Activated CD4-positive, alpha-beta T cell treated with anti-CD3 and anti-CD28 coated beads, Interleukin-2, amount 10 ng/mL, durations not matched to agents 7 days and 5 days (primary cell): Measurements from ENCODE around the gene TIMM44. TPM values are rescaled to one million over a fixed set of nuclear protein-coding genes. Genes with fewer than 3 reads are reported as not detected.

Source experiments
- CTCF ChIA-PET: fragments of 350-600 bp; sonication (Branson Sonifier 250); formaldehyde crosslinking; loops from one replicate; lab custom pipeline; 2021; ENCODE audit warnings: antibody characterized with exemption; lab: Charles Lee
- POLR2A ChIA-PET: fragments of 350-600 bp; sonication (Branson Sonifier 250); formaldehyde crosslinking; loops from one replicate; lab custom pipeline; 2021; ENCODE audit warnings: antibody characterized with exemption; lab: Charles Lee
- DNase-seq: peaks from one replicate; pipeline ENCODE4 v3.0.0-alpha.2; 2020
- H3K27ac Mint-ChIP-seq: one replicate; pipeline ENCODE4 v1.8.0; 2021; ENCODE audit warnings: mild to moderate bottlenecking, moderate library complexity, mixed read lengths
- H3K27me3 Mint-ChIP-seq: one replicate; pipeline ENCODE4 v1.8.0; 2021; ENCODE audit warnings: mixed read lengths
- H3K36me3 Mint-ChIP-seq: one replicate; pipeline ENCODE4 v1.8.0; 2021; ENCODE audit warnings: low read depth, mixed read lengths
- H3K4me1 Mint-ChIP-seq: one replicate; pipeline ENCODE4 v1.8.0; 2021; ENCODE audit warnings: mixed read lengths
- H3K4me3 Mint-ChIP-seq: one replicate; pipeline ENCODE4 v1.8.0; 2021; ENCODE audit warnings: mild to moderate bottlenecking, moderate library complexity, mixed read lengths
- H3K9me3 Mint-ChIP-seq: one replicate; pipeline ENCODE4 v1.8.0; 2021; ENCODE audit warnings: mixed read lengths
- total RNA-seq, 2 experiments: library from RNA; stranded (reverse); gene quantifications; one replicate each; pipeline ENCODE4 v1.2.3, GENCODE V29; 2021

TIMM44 gene
- total RNA-seq, 2 experiments from 2014 or later, result 44.0 to 59.9 TPM

DNA sequence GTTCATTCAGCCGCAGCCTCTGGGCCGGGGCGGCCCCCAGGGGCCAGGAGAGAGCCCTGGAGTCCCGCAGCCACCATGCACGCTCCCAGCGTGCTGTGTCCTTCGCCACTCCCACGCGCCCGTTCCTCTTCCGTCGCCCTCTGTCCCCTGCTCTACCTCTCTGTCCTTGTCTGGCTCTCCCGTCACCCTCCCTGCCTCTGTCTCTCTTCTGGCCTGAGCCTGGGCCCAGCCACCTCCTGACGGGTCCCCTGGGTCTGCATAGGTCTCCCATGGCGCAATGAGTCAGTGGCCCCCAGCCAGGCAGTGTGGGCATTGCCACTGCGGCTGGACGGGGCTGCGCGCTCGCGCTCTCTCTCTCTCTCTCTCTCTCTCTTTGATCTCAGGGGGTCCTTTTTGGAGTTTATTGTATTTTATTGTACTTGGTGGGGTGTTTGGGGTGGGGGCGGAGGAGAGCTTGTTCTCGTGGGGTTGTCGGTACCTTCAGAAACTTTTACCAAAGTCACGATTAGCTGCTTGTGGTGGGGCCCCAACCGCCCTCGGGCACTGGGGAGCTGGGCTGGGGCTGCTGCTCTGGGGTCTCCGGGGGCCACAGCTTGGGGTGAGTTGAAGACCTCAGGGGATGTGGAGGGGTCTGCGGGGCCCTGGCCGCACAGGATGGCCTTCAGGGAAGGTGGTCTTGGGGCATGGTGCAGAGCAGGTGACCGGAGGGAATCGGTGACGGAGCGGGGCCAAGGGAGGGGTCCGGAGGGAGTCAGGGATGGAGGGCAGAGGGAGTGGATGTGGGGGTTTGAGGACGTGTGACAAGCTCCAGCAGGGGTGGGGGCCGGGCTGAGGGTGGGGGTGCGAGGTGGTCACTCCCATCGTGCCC, 30.5 kb downstream of the TIMM44 start:
- Mint-ChIP-seq H3K4me1 (peaks cover 13% of the 10 kb centered on the region), H3K27me3 (peaks cover 22% of the 10 kb centered on the region), H3K9me3 (no peaks in the 10 kb centered on the region), H3K27ac (no peak overlapping the region), H3K4me3 (no peak overlapping the region), H3K36me3 (peaks cover 10% of the 10 kb centered on the region)
- ChIA-PET POLR2A (no interaction called here), CTCF (interaction anchor here (1.3 to 1.5 kb wide), 2 partner anchors 9 to 44 kb away, joined by 5 read pairs; partner anchors contain the start of gene MAP2K7)
- no peak for DNase-seq

GRCh38 chr19:7912144-7912696, 31.2 kb downstream of the TIMM44 start:
- H3K4me3 Mint-ChIP-seq, result no peak overlapping the region
- peaks cover 10% of the 10 kb centered on the region for H3K36me3 Mint-ChIP-seq
- H3K9me3 Mint-ChIP-seq, result no peaks in the 10 kb centered on the region
- CTCF ChIA-PET, result interaction anchor here (0.6 to 1.5 kb wide), 5 partner anchors 8 to 232 kb away, joined by 3 to 7 read pairs (median 5); partner anchors contain the start of genes MAP2K7, SNAPC2 and TRAPPC5
- H3K4me1 Mint-ChIP-seq, result peaks cover 12% of the 10 kb centered on the region
- H3K27me3 Mint-ChIP-seq, result peaks cover 19% of the 10 kb centered on the region
- no peak for DNase-seq
- POLR2A ChIA-PET, result no interaction called here
- no peak overlapping the region for H3K27ac Mint-ChIP-seq

- Mint-ChIP-seq H3K27ac (no peak overlapping the region), H3K36me3 (peaks cover 10% of the 10 kb centered on the region), H3K4me1 (peaks cover 9% of the 10 kb centered on the region), H3K9me3 (no peaks in the 10 kb centered on the region), H3K27me3 (peaks cover 14% of the 10 kb centered on the region), H3K4me3 (no peak overlapping the region)
- ChIA-PET CTCF (interaction anchor here (0.6 to 1.5 kb wide), 5 partner anchors 8 to 231 kb away, joined by 3 to 7 read pairs (median 5); partner anchors contain the start of genes MAP2K7, SNAPC2 and TRAPPC5), POLR2A (no interaction called here)
- DNase-seq, result no peak
These were observed 31.8 kb downstream of the TIMM44 start for GRCh38 chr19:7911508-7912143.

DNA sequence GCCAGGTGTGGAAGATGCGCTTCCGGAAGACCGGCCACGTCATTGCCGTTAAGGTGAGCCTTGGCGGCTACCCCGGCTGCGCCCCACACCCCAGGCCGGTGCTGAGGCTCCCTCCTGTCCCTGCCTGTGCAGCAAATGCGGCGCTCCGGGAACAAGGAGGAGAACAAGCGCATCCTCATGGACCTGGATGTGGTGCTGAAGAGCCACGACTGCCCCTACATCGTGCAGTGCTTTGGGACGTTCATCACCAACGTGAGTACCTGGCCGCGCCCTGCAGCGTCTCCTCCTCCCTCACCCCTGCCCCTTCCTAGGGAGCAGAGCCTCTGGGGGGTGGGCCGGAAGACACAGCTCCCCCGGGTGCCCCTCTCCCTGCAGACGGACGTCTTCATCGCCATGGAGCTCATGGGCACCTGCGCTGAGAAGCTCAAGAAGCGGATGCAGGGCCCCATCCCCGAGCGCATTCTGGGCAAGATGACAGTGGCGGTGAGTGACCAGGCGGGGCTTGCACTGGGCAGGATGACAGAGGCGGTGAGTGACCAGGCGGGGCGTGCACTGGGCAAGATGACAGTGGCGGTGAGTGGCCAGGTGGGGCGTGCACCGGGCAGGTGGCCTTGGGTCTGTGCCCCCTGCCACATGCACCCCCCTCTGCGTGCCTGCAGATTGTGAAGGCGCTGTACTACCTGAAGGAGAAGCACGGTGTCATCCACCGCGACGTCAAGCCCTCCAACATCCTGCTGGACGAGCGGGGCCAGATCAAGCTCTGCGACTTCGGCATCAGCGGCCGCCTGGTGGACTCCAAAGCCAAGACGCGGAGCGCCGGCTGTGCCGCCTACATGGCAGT, 32.9 kb downstream of the TIMM44 start:
- DNase-seq, result no peak
- H3K4me1 Mint-ChIP-seq, result peaks cover 14% of the 10 kb centered on the region
- peaks cover 12% of the 10 kb centered on the region for H3K36me3 Mint-ChIP-seq
- no peak overlapping the region for H3K27ac Mint-ChIP-seq
- peaks cover 9% of the 10 kb centered on the region for H3K27me3 Mint-ChIP-seq
- H3K9me3 Mint-ChIP-seq, result no peaks in the 10 kb centered on the region
- ChIA-PET POLR2A (no interaction called here), CTCF (interaction anchor here (1.4 to 2.1 kb wide), 3 partner anchors 10 to 230 kb away, joined by 3 to 7 read pairs (median 7); partner anchors contain the start of genes SNAPC2 and TRAPPC5)
- no peak overlapping the region for H3K4me3 Mint-ChIP-seq

DNA sequence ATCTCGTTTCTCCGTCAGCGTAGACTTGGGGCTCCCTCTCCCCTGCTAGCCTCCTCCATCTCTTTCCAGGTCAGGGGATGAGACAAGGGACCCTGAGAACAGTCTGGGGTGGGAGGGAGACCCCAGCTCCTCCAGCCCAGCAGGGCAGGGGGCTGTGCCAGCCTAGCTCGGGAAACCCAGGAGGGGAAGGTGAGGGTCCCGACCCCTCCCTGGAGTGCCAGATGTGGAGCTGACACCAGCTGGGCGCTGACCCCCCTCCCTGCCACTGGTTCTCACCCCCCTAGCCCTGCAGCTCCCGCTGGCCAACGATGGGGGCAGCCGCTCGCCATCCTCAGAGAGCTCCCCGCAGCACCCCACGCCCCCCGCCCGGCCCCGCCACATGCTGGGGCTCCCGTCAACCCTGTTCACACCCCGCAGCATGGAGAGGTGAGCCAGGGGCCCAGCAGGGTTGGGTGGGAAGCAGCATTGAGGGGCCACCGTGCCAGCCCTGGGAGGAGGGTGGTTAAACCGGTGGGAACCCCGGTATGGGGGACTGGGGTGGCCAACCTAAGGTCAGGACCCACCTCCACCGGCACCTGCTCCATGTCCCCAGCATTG, 33.9 kb downstream of the TIMM44 start:
- H3K9me3 Mint-ChIP-seq, result no peaks in the 10 kb centered on the region
- POLR2A ChIA-PET, result no interaction called here
- CTCF ChIA-PET, result interaction anchor here (2.1 kb wide), 2 partner anchors 8 to 11 kb away, joined by 7 to 10 read pairs; partner anchors contain the start of gene SNAPC2
- no peak overlapping the region for H3K27ac Mint-ChIP-seq
- H3K4me1 Mint-ChIP-seq, result peaks cover 20% of the 10 kb centered on the region
- H3K4me3 Mint-ChIP-seq, result no peak overlapping the region
- DNase-seq, result no peak
- H3K27me3 Mint-ChIP-seq, result no peaks in the 10 kb centered on the region
- peaks cover 19% of the 10 kb centered on the region for H3K36me3 Mint-ChIP-seq

DNA sequence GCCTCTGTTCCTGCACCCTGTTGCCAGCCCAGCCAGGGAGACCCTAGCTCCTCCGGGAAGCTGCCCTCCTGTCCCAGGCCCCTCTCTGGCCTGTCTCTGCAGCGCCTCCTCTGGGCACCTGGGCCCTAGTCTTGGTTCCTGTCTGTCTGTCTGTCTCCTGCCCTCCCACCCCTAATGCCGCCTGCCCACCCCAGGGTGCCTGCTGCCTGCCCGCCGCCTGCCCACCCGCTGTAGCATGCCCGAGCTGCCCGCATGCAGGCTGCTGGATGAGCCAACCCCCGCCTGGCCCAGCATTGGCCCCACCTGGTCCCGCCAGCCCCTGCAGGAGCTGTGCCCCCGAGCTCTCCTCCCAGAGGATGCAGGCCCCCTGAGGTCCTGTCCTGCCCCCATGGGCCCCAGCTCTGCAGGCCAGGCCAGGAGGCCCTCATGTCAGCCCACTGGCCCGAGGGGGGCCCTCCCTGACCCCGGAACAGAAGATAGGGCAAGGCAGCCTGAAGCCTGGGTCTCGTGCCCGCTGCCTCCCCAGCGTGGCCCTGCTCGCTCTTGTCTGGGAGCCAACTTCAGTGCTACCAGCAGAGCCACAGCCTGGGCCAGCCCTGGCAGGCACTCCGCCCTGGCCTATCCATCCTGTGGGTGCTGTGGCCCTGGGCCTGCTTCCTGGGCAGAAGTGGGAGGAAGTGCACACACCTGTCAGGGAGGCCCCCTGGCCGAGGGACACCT, 34.6 kb downstream of the TIMM44 start:
- CTCF ChIA-PET, result interaction anchor here (0.6 to 2.1 kb wide), 3 partner anchors 9 to 414 kb away, joined by 4 to 10 read pairs (median 7); partner anchors contain the start of gene SNAPC2
- POLR2A ChIA-PET, result no interaction called here

GRCh38 chr19:7908078-7908699, 35.3 kb downstream of the TIMM44 start:
- H3K27ac Mint-ChIP-seq, result peak overlapping the region; percentile 36
- DNase-seq, result no peak
- H3K9me3 Mint-ChIP-seq, result no peaks in the 10 kb centered on the region
- POLR2A ChIA-PET, result no interaction called here
- peaks cover 21% of the 10 kb centered on the region for H3K4me1 Mint-ChIP-seq
- H3K4me3 Mint-ChIP-seq, result no peak overlapping the region
- peaks cover 20% of the 10 kb centered on the region for H3K36me3 Mint-ChIP-seq
- CTCF ChIA-PET, result interaction anchor here (0.6 to 2.1 kb wide), 3 partner anchors 10 to 413 kb away, joined by 4 to 10 read pairs (median 7); partner anchors contain the start of gene SNAPC2
- no peaks in the 10 kb centered on the region for H3K27me3 Mint-ChIP-seq

More for the DNA sequence above, 34.6 kb downstream of the TIMM44 start:
- no peaks in the 10 kb centered on the region for H3K9me3 Mint-ChIP-seq
- H3K36me3 Mint-ChIP-seq, result peaks cover 20% of the 10 kb centered on the region
- H3K4me1 Mint-ChIP-seq, result peaks cover 21% of the 10 kb centered on the region
- H3K4me3 Mint-ChIP-seq, result no peak overlapping the region
- DNase-seq, result no peak
- no peak overlapping the region for H3K27ac Mint-ChIP-seq
- H3K27me3 Mint-ChIP-seq, result no peaks in the 10 kb centered on the region

DNA sequence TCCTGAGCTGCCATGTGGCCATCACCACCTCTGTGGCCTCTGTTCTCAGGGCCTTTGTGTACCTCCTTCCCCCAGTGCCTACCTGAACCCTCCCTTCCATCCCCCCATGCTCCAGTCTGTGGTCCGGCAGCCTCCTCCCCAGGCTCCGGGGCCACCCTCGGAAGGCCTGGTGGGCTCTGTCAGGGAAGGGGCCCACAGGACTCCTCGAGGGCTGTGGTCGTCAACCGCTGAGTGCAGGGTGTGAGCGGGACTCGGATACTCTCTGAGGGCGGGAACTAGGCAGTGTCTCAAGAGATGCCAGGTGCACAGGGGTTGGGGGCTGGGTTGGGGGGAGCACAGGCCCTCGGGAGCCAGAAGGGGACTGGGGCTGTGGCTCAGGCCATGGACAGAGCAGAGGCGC, 35.9 kb downstream of the TIMM44 start:
- H3K4me1 Mint-ChIP-seq, result peaks cover 26% of the 10 kb centered on the region
- no peaks in the 10 kb centered on the region for H3K27me3 Mint-ChIP-seq
- H3K9me3 Mint-ChIP-seq, result no peaks in the 10 kb centered on the region
- POLR2A ChIA-PET, result interaction anchor here (0.6 kb wide), 1 partner anchor 263 kb away, joined by 3 read pairs; no protein-coding TSS in a partner anchor
- no peak for DNase-seq
- CTCF ChIA-PET, result interaction anchor here (2.1 kb wide), 1 partner anchor 10 kb away, joined by 10 read pairs; no protein-coding TSS in a partner anchor
- no peak overlapping the region for H3K4me3 Mint-ChIP-seq
- no peak overlapping the region for H3K27ac Mint-ChIP-seq
- H3K36me3 Mint-ChIP-seq, result peaks cover 16% of the 10 kb centered on the region

DNA sequence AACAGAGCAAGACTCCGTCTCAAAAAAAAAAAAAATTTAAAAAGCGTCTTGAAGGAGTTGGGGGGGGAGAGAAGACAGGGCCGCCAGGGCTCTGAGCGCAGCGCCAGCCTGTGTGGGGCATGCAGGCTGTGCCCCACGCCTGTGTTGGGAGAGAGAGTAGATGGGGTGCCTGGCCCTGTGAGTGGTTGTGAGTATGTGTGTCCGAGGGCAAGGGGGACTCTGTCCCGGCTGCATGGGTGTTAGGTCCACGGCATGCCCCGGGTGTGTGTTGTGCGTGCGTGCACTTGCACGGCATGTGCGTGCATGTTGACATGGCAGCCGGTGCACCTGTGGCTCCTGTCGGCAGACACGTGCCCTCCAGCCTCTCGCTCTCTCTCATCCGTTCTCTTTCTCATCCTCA, 36.3 kb downstream of the TIMM44 start:
- CTCF ChIA-PET, result interaction anchor here (0.7 to 2.1 kb wide), 3 partner anchors 11 to 1757 kb away, joined by 3 to 10 read pairs (median 3); no protein-coding TSS in a partner anchor
- Mint-ChIP-seq H3K9me3 (no peaks in the 10 kb centered on the region), H3K36me3 (peaks cover 16% of the 10 kb centered on the region), H3K4me3 (no peak overlapping the region), H3K27me3 (no peaks in the 10 kb centered on the region), H3K4me1 (peaks cover 29% of the 10 kb centered on the region), H3K27ac (no peak overlapping the region)
- POLR2A ChIA-PET, result interaction anchor here (0.6 kb wide), 1 partner anchor 263 kb away, joined by 3 read pairs; no protein-coding TSS in a partner anchor
- no peak for DNase-seq

GRCh38 chr19:7905859-7906258, 37.6 kb downstream of the TIMM44 start:
- H3K4me3 Mint-ChIP-seq, result peak overlapping the region; percentile 69
- peak overlapping the region; percentile 70 for H3K27ac Mint-ChIP-seq
- no peak for DNase-seq
- H3K4me1 Mint-ChIP-seq, result peaks cover 29% of the 10 kb centered on the region
- H3K27me3 Mint-ChIP-seq, result no peaks in the 10 kb centered on the region
- ChIA-PET POLR2A (no interaction called here), CTCF (interaction anchor here (1.3 kb wide), 1 partner anchor 12 kb away, joined by 3 read pairs; no protein-coding TSS in a partner anchor)
- no peaks in the 10 kb centered on the region for H3K9me3 Mint-ChIP-seq
- peaks cover 14% of the 10 kb centered on the region for H3K36me3 Mint-ChIP-seq
